HG03280 (cell line): ENCODE measurements around the gene VSIR.

ENCODE experiments used
- ATAC-seq: cut with Tn5 transposase; IDR thresholded peaks from one replicate; pipeline ENCODE4 v1.9.1; 2021; ENCODE audit warnings: mild to moderate bottlenecking, moderate library complexity; ENCODE audit not compliant: unreplicated experiment

The VSIR gene

GRCh38 chr10:71765906-71766716, 7.2 kb downstream of the VSIR start:
- no peak for ATAC-seq

GRCh38 chr10:71765176-71765904, 8.0 kb downstream of the VSIR start:
- no peak for ATAC-seq

DNA sequence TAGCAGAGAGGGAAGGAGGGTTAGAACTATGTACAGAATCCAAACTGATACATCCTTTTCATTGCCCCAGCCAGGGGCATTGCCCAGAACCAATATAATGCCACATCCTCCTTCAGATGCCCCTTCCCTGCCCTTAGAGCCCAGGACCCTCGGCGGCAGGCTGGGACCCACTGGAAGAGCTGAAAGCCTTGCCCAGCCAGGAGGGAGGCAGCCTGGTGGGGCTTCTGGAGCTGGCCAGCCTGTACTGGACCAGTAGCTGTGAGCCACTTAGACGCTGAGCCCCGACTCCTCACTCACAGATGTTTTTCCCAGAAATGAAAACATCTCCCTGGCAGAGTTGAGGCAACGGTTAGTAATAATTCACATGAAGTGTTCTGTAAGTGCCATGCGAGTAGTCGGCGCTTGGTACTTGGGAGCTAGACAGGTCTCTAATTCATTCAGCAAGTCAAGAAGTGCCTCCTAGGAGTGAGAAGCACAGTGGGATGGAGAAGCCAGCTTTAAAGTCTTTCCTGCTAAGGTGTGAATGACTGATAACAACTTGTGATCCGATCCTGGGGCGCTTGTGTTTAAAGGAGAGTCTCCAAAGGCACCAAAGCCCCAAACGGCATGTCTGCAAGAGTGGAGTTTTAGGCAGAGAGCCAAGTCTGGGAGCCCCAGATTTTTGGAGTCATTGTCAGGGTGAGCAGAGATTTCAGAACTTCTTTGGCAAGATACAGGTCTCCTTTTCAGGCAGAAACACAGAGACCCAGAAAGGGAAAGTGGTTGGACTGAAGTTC, 9.8 kb downstream of the VSIR start:
- no peak for ATAC-seq

DNA sequence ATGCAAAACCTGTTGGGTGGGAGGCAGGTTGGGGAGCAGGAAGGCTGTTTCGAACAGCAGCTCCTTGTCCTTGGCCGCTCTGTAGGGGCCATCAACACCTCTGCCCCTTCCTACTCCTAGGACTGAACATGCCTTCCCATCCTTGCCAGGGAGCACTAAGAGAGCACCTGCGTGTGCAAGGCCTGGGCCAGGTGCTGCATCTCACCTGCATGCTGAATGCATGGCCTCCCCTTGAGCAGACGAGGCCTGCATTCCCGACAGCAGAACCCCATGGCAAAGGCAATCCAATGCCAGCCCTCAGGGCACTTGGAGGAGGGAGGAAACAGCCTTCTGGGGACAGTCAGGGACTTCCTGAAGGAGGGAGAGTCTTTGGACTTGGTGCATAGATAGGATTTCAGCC, 11.0 kb downstream of the VSIR start:
- no peak for ATAC-seq

DNA sequence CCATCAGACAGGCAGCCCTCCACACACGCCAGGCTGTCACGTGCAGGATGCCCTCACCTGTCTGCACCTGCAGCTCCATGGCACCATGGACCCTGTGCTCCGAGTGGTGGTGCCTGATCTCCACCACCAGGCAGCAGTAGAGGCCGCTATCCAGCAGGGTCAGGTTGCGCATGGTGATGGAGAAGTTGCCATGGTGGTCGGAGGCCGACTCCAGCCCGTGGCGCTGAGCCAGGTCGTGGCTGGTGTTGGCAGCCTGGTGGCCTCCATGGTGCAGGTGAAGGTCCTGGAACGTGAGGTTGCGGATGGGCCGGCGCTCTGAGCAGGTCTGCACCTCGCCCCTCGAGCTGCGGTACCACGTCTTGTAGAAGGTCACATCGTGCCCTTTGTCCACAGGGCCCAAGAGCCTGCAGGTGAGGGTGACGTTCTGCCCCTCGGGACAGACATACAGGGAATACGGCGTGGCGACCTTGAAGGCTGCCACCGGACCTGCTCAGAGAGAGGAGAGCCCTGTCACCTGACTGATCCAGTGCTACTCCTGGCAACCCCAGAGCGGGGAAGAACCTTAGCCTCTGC, 11.7 kb downstream of the VSIR start:
- no peak for ATAC-seq

GRCh38 chr10:71761105-71761511, 12.2 kb downstream of the VSIR start:
- ATAC-seq, result no peak

GRCh38 chr10:71757399-71757922, 15.9 kb downstream of the VSIR start:
- no peak for ATAC-seq

DNA sequence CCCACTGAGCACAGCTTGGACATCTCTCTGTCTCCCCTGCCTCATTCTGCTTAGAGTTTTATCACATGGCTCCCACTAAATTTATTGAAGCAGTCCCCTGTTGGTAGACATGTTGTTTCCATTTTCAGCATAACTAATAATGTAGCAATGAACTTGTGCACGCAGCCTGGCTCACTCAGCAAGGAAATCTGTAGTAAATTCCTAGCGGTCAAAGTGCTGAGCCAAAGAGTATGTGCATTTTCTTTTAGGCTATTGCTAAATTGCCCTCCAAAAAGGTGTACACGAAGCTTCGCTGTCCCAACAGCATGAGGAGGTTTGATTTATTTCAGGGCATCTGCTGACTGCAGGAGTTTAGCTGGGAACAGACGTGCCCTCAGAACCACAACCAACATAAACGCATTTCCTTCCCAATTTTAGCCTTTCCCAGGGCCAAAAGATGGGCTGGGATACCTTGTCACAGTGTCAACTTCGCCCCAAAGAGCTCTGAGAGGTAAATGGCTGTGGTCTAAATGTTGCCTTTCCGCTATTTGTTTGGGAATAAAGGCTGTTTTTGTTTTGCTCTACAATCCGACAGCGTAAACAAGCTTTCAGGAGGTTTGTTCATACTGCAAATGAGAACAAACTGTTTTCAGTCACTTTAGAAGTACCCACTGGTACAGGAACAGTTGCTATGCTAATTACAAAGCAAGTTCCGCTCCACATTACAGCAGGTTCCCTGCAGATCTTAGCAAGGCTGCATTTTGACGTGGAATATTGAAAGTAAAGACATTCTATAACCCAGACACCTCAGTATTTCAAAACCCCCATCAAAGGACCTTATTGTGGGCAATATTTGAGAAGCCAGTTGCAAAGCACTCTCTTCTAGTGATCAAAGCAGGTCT, 16.8 kb downstream of the VSIR start:
- no peak for ATAC-seq

DNA sequence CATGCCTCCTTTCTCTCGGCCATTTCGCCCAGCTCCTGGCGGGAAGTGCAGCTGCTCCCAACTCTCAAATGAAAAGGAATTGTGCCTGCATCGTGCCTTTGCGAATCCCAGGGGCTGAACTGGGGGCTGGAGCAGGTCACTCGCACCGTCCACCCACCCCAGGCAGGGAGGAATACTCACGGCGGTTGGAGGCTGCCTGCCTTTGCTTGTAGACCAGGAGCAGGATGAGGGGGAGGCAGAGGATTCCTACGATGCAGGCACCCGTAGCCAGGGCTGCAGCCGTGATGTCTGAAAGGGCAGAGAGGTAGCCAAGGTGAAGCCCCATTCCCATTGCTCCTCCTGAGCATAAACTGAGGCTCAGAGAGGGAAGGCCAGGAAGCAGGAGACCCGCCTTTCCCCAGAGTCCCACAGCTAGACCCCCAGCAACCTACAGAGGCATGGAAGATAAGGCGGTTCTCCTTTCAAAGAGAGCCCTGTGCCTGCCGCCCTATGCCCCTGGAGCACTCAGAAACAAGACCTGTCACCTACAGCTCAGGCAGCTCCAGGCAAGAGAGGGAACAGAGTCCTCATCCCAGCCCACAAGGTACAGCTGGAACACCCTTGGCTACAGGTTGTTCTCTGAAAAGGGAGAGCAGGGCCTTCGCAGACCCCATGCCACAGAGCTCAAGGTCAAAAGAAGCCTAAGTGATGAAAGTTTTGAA, 18.0 kb downstream of the VSIR start:
- ATAC-seq, result no peak

DNA sequence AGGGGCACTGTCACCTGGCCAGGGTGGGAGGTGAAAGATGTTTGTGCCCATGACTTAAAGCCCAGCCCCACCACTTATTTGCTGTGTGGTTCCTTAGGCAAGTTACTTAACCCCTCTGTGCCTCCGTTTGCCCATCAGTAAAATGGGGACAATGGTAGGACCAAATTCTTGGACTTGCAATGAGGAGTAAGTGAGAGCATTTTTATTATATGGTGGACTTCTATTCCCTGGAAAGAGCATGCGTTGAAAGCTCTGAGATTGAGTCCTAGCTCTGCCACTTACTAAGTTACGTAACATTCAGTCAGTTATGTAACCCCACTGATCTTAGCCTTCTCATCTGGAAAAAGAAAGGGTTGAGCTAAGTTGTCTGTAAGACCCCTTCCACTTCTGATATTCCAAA, 18.8 kb downstream of the VSIR start:
- no peak for ATAC-seq

DNA sequence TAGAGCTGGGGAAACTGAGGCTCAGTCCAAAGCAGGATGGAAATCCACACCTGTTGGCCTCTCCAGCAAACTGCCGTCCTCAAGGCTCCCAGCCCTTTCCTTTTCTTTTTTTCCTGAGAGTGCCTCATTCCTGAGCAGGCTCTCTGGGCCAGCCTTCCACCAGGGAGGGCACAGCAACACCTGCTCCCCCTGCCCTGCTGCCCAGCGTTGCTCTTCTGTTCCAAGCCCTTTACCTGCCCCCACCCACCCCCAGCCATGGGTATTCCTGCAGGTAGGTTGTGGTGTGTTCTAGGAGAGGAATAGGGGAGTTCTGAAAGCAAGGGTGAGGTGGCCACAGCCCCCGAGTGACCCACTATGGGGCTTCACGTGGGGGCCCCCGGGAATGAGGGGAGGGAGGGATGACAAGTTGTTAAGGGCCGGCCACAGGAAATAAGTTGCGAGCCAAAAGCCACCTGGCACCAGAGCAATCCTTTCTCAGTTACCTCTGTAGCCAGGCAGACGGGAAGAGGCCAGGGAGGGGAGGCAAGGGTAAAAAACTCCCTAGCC, 19.3 kb downstream of the VSIR start:
- ATAC-seq, result no peak

- ATAC-seq, result no peak
These were observed 20.0 kb downstream of the VSIR start for GRCh38 chr10:71753091-71753959.

GRCh38 chr10:71752391-71753090, 20.8 kb downstream of the VSIR start:
- no peak for ATAC-seq

- no peak for ATAC-seq
These were observed 21.6 kb downstream of the VSIR start for GRCh38 chr10:71751515-71752224.

DNA sequence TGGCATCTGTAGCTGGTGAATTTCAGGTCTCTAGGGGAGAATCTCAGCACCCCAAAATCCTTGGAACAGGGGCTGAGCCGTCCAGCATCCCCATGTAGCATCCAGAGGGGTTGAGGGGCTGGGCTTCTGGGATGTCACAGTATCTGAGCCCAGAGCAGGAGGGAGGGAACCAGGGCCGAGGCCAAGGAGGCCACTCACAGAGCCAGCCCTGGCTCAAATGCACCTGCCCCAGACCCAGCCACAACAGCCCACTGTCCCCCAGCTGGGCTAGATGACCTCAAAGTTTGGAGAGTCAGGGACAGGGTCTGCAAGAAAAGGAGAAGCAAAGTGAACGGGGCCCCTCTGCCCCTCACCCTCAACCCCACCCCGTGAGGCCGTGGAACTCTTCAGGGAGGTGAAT, 22.3 kb downstream of the VSIR start:
- ATAC-seq, result no peak

GRCh38 chr10:71750124-71750841, 23.0 kb downstream of the VSIR start:
- no peak for ATAC-seq
